HG03442 (cell line): Measurements from ENCODE around the gene NKAIN4.

ENCODE experiments used
- ATAC-seq: cut with Tn5 transposase; IDR thresholded peaks from one replicate; pipeline ENCODE4 v1.9.1; 2021; ENCODE audit warnings: mild to moderate bottlenecking, moderate library complexity; ENCODE audit not compliant: unreplicated experiment

NKAIN4 gene

GRCh38 chr20:63254232-63254605 lies at the start of gene NKAIN4:
TSS of gene NKAIN4 (minus strand) at chr20:63254463. CDS start at chr20:63254450, 13 bp downstream.
- ATAC-seq = no peak

GRCh38 chr20:63303095-63303666 lies 48.9 kb upstream of the NKAIN4 start:
- no peak for ATAC-seq

DNA sequence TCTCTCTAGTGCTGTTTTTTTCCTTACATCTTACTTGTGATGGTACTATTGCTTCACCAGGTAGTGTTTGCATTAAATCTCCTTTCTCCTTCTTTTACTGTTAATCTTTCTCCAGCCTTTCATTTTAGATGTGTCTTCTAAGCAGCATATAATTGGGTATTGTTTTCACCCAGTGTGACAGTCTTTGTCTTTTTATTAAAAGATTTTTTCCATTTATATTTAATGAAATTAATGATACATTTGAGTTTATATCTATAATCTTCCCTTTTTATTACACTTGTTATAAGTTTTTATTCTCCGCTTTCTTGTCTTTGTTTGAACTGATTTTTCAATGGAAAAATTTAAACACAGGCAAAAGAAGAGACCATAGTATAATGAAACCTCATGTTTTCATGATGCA lies 47.4 kb upstream of the NKAIN4 start:
- no peak for ATAC-seq

- no peak for ATAC-seq
These were observed 44.6 kb upstream of the NKAIN4 start for GRCh38 chr20:63298731-63299312.

DNA sequence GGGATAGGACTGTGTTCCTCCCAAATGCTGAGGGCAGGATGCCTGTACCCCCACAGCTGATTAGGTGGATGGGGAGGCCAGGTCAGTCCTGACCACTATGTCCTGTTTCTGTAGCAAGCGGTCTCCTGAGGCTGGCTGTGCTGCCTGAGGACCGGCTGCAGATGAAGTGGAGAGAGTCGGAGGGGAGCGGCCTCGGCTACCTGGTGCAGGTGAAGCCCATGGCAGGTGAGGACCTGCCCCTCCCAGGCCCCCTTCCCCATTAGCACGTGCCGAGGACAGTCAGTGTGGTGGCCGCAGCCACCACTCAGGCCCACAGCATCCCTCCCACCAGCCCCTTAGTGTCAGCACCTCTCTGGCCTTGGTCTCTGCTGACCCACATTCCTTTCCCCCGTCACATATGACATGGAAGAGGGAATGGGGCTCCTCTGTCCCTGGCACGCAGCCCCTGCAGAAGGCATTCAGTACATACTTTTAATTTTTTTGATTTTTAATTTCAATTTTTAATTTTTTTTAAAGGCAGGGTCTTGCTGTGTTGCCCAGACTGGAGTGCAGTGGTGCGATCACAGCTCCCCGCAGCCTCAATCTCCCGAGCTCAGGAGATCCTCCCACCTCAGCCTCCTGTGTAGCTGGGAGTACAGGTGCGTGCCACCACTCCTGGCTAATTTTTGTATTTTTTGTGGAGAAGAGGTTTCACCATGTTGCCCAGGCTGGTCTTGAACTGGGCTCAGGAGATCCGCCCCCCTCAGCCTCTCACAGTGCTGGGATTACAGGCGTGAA lies 43.7 kb upstream of the NKAIN4 start:
- no peak for ATAC-seq

- ATAC-seq = no peak
These were observed 43.1 kb upstream of the NKAIN4 start for GRCh38 chr20:63297371-63297781.

- no peak for ATAC-seq
These were observed 42.5 kb upstream of the NKAIN4 start for GRCh38 chr20:63296531-63297299.

DNA sequence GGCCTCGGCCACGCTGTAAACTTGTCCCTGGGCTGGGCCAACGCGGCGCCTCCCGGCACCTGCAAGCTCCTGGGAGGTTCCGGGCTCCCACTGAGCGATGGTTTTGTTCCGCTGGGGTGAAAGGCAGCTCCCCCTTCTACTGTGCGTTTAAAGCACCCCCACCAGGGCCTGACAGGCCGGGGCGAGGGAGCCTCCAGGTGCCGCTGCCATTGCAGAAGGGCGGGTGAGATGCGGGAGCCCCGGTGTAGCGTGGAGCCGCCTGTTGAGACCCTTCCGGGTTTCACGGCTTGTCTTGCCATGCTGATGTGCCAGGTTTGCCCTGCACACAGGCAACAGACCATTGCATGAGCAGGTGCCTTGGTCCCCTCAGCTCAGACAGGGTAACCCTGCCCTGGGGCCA lies 41.6 kb upstream of the NKAIN4 start:
- ATAC-seq = no peak

- no peak for ATAC-seq
These were observed 41.2 kb upstream of the NKAIN4 start for GRCh38 chr20:63295422-63295821.

DNA sequence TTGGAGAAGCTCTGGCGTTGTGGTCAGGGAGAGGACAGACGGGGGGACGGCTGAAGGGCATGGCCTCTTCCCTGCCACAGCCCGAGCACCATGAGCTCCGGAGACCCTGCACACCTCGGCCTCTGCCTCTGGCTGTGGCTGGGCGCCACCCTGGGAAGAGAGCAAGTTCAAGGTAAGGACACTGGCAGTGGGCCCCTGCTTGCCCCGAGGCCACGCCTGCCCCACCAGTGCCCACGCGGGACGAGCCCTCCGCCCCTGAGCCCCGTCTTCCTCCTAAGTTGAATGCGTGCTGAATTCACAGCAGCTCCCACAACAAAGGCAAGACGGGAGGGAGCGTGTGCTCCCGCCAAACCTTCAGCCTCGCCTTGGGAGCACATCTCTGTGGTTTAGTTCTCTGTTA lies 40.8 kb upstream of the NKAIN4 start:
- ATAC-seq = no peak

- ATAC-seq = no peak
These were observed 40.3 kb upstream of the NKAIN4 start for GRCh38 chr20:63294536-63294900.

- no peak for ATAC-seq
These were observed 39.7 kb upstream of the NKAIN4 start for GRCh38 chr20:63293871-63294535.

GRCh38 chr20:63293456-63293855 lies 39.2 kb upstream of the NKAIN4 start:
- ATAC-seq = no peak

GRCh38 chr20:63292904-63293303 lies 38.6 kb upstream of the NKAIN4 start, which contains the start of gene COL20A1:
TSS of gene COL20A1 (plus strand) at chr20:63293186. CDS start at chr20:63295108, 1,922 bp downstream.
- ATAC-seq = no peak

GRCh38 chr20:63292292-63292701 lies 38.0 kb upstream of the NKAIN4 start:
- ATAC-seq = no peak

GRCh38 chr20:63291811-63292210 lies 37.5 kb upstream of the NKAIN4 start:
- no peak for ATAC-seq

DNA sequence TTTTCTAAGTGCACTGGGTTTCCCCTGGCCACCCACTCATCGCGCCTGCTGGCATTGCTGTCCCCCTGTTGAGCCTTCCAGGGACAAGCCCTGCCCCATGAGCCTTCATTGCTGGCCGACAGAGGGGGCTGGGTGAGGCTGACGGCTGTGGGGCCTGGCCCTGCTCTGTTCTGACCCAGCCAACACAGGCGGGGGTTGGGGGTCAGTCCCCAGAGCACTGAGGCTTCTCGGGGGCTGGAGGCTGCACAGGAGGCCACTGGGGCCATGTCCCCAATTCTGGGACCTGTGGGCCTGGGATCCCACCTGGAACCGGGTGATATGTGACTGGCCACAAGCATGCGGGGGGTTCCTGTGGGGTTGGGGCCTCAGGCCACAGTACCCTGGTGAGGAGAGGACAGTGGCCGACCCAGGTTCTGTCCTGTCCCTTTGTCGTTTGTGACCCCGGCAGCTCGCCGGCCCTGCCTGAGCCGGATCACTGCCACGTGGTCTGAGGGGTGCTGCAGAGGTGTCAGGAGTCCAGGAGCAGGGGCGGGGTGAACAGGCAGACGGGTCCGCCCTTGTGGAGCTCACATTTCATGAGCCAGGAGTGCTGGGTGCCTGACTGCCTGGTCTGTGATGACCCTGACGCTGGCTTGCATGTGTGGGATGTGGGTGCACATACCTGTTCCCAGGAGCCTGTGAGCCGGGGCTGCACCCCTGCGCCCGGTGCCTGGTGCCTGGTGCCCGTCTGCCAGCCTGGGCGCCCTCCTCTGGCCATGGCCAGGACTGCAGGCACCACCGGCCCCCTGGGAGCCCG lies 36.6 kb upstream of the NKAIN4 start:
- no peak for ATAC-seq

GRCh38 chr20:63290136-63290676 lies 35.9 kb upstream of the NKAIN4 start:
- no peak for ATAC-seq

DNA sequence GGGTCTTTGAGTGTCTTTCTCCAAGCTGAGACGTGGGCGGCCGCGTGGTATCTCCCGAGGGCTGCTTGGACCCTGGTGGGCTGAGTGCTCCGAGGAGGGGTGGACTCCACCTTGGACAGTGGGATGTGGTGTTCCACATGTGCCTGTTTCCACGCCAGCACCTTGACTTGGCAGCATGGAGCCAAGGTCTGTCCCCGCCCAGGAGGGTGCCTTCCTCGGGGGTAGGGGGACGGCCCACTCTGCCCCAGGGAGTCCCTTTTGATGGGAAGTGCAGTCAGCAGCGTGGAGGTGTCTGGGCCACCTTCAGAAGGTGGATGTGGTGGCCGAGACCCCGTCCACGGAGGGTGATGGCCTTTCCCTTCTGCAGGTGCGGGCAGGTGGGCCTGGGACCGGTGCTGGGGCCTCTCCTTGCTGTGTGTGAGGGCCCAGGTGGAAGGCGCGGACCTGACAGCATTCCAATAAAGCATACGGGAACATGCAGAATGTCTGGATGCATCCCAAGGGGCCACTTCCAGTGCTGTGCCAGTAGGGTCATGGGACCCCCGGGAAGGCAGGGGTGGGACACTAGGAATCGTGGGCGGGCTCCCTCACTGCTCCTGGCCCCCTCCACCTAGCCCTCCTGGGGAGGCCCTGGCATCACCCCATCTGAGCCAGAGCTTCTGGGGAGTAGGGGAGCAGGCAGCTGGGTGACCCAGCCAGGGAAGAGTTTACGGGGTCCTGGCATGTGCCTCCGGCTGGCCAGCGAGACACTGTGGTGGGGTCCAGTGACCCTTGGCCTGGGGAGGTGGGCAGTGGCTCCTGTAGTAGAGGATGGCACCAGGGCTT lies 35.3 kb upstream of the NKAIN4 start:
- ATAC-seq = no peak
